Subcutaneous adipose tissue (tissue), 4 donors: ENCODE data around the gene SYCE1L. TPM values are rescaled to one million over a fixed set of nuclear protein-coding genes. Genes with fewer than 3 reads are reported as not detected.

ENCODE experiments used
- total RNA-seq, 4 donors: library from RNA; depleted of rRNA; stranded (reverse); fragments of >200 nt; gene quantifications; one replicate each; pipeline ENCODE4 v1.1.0, GENCODE V29; 2016
- TF ChIP-seq, protein P1 (sequence below): fragments of 450-650 bp; IDR thresholded peaks from one replicate; pipeline ENCODE4 v1.5.1; 2016; ENCODE audit warnings: low read depth, mild to moderate bottlenecking, control low read depth, antibody characterized with exemption, moderate library complexity

The SYCE1L gene
- total RNA-seq, 4 donors from 2014 or later: 0.68 to 6.5 (median 1.1) TPM; not detected in 1

DNA sequence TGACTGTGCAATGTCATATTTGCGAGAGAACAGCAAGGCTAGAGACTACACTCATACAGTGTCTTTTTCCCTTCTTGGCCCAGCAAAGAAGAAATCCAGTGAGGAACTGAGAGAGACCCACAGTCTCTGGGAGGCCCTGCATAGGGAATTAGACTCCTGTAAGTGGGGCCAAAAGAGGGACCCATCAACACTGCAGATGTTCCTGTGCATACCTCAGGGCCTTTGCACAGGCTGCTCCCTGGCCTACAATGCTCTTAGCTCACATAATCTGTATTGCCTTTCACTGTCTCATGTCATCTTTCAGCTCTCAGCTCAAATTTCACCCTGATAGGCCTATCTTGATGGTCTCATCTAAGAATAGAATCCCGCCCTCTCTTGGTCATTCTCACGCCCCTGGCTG is 9.2 kb downstream of the SYCE1L start:
- TF ChIP-seq, protein P1, sequence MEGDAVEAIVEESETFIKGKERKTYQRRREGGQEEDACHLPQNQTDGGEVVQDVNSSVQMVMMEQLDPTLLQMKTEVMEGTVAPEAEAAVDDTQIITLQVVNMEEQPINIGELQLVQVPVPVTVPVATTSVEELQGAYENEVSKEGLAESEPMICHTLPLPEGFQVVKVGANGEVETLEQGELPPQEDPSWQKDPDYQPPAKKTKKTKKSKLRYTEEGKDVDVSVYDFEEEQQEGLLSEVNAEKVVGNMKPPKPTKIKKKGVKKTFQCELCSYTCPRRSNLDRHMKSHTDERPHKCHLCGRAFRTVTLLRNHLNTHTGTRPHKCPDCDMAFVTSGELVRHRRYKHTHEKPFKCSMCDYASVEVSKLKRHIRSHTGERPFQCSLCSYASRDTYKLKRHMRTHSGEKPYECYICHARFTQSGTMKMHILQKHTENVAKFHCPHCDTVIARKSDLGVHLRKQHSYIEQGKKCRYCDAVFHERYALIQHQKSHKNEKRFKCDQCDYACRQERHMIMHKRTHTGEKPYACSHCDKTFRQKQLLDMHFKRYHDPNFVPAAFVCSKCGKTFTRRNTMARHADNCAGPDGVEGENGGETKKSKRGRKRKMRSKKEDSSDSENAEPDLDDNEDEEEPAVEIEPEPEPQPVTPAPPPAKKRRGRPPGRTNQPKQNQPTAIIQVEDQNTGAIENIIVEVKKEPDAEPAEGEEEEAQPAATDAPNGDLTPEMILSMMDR: no peak

DNA sequence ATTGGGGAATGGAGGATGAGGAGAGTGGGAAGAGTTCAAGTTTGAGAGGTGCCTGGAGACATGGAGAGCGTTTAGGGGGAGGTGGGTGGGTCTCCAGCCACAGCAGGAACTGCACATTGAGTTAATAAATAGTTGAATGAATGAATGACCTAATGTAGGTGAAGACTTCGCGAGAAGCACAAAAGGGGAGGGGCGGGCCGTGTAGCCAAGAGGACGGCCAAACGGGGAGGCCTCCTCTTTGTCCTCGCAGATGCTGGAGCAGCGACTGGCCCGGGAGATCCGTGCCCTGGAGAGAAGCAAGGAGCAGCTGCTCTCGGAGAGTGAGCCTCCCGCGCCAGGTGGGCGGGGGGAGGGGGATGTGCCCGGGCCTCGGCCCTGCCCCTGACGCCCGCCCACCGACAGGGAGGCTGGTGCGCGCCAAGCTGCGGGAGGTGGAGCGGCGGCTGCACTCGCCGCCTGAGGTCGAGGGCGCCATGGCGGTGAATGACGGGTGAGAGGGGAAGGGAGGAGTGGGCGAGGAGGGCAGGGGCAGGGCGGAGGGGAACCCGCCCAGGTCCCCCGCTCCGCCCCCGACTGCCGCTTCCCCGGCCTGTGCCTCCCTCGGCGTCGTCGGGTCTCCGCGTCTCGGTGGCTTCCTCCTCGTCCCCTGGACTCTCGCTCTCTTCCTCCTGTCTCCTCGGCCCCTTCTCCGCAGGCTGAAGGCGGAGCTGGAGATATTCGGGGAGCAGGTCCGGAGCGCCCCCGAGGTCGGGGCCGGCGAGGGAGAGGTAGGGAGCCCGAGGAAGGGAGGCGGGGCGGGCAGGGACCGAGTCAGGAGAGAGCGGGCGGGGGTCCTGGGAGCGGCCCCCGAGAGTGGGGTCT is 12.9 kb downstream of the SYCE1L start:
- TF ChIP-seq, protein P1: no peak

DNA sequence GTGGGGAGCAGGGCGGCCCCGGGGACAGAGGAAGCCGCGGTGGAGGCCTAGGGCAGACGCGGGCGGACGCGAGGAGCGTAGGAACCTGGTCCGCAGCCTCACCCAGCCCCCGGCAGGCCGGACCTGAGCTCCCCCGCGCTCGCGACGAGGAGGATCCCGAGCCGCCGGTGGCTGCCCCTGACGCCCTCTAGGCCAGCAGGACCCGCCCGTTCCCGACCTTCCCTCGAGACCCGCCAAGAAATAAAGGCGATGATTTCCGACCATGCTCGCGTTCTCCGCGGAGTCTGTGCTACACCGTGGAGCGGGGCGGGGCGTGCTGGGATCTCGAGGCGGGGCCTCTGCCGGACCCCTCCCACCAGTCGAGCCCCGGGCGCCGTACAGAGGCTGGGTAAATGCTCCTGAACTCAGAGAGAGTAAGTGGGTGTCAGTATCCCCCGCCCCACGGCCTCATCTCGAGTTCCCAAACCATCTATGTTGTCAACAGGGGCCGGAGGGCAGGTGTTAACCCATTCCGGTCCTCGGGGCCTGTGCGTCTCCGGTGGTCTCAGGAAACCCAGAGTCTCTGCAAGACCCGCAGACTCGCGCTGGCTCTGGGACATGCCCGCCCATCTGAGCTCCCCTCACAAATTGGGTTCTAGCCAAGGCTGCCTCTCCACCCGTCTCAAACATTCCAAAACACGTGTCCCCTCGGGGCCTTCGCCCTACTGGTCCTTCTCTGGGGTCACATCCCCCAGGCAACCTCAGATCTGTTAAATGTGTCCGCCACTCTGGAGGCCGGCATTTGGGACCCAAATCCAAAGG is 13.7 kb downstream of the SYCE1L start:
- TF ChIP-seq, protein P1: no peak

DNA sequence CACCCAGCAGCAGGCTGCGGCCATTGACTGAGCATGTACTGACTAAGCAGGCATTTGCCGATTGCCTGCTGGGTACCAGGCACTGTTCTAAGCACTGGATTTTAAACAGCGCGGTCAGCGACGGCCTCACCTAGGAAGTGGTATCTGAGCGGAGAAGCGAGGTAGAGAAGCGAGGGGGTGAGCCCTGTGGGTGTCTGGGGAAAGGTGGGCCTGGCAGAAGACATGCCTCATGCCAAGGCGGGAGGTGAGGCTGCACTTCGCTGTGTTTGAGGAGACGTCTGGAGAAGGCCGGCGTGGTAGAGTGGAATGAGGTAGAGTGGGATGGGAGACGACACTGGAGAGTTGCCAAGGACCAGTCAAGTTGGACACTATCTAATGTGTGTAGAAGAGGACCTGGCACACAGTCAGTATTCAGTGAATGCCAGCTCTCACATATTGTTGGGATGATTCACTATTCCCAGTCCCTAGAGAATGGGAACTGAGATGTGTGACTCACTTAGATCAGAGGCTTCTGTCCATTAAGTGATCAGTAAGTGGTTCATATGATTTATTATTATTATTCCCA is 14.4 kb downstream of the SYCE1L start:
- TF ChIP-seq, protein P1: no peak

DNA sequence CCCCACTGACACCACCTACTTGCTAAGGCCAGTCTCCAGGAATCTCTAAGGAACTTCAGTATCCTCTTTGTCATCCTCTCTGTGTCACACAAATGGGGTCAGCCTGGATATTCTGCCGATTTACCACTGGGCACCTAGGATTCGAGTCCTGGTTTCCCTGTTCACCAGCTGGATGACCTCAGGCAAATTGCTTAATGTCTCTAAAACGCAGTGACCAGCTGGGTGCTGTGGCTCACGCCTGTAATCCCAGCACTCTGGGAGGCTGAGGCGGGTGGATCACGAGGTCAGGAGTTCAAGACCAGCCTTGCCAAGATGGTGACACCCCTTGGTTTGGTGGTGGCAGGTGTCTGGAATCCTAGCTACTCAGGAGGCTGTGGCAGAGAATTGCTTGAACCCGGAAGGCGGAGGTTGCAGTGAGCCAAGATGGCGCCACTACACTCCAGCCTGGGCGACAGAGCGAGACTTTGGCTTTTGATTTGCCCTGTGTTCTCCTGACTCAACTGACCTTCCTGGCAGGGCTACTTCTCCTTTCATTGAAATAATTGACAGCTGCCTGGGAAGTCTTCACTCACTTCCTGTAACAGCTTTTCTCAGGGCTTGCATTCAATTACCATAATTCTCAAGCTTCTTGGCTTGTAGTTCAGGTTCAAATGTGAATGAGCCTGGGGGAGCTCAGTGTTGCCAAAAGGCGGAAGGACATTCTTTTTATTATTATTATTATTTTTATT is 15.4 kb downstream of the SYCE1L start:
- TF ChIP-seq, protein P1: no peak

DNA sequence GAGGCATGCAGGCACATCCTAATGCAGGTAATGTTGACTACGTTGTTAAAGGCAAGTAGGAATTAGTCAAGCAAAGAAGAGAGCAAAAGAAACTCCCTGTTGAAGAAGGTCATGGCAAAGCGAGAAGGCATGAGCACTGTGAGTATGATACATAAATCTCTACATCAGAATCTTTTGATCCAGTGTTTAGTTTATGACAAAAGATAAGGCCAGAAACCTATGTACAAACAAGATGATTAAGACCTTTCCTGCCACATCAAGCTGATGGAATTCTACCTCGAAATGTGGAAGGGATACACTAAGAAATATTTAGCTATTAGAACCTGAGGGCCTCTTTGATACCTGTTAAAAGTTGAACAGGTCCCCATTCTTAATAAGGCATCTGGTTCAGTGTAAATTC is 20.2 kb downstream of the SYCE1L start:
- TF ChIP-seq, protein P1: no peak
